Activated CD8-positive, alpha-beta T cell treated with anti-CD3 and anti-CD28 coated beads for 36 hours (primary cell): Measurements from ENCODE around the gene FAM13B. TPM values are rescaled to one million over a fixed set of nuclear protein-coding genes. Genes with fewer than 3 reads are reported as not detected.

Experiments used
- ATAC-seq: fragments of 200-7000 bp; cut with Tn5 transposase; one replicate; pipeline ENCODE4 v1.10.0; 2021; ENCODE audit warnings: mild to moderate bottlenecking, moderate library complexity
- CTCF ChIA-PET: fragments of 350-600 bp; sonication (Branson Sonifier 250); formaldehyde crosslinking; loops from one replicate; lab custom pipeline; 2021; ENCODE audit warnings: antibody characterized with exemption; lab: Charles Lee
- POLR2A ChIA-PET: fragments of 350-600 bp; sonication (Branson Sonifier 250); formaldehyde crosslinking; loops from one replicate; lab custom pipeline; 2021; ENCODE audit warnings: antibody characterized with exemption; lab: Charles Lee
- DNase-seq: peaks from one replicate; pipeline ENCODE4 v3.0.0-alpha.2; 2020
- H3K27ac Mint-ChIP-seq: one replicate; pipeline ENCODE4 v1.8.0; 2021; ENCODE audit warnings: mild to moderate bottlenecking, mixed read lengths
- H3K27me3 Mint-ChIP-seq: one replicate; pipeline ENCODE4 v1.8.0; 2021; ENCODE audit warnings: mixed read lengths
- H3K36me3 Mint-ChIP-seq: one replicate; pipeline ENCODE4 v1.8.0; 2021; ENCODE audit warnings: low read depth, mixed read lengths
- H3K4me1 Mint-ChIP-seq: one replicate; pipeline ENCODE4 v1.8.0; 2021; ENCODE audit warnings: low read depth, mixed read lengths
- H3K4me3 Mint-ChIP-seq: one replicate; pipeline ENCODE4 v1.8.0; 2021; ENCODE audit warnings: mild to moderate bottlenecking, moderate library complexity, mixed read lengths
- H3K9me3 Mint-ChIP-seq: one replicate; pipeline ENCODE4 v1.8.0; 2021; ENCODE audit warnings: mixed read lengths
- CTCF ChIP-seq: fragments of 200-600 bp; IDR thresholded peaks from one replicate; pipeline ENCODE4 v1.8.0; 2022; ENCODE audit warnings: antibody characterized with exemption, mild to moderate bottlenecking
- intact Hi-C: fragments of 100-400 bp; cut with micrococcal nuclease; formaldehyde crosslinking; loops from one replicate; pipeline ENCODE4 v1.10.0; 2022
- total RNA-seq, 2 experiments: library from RNA; stranded (reverse); gene quantifications; one replicate each; pipeline ENCODE4 v1.2.3, GENCODE V29; 2021

FAM13B gene
- total RNA-seq, 2 experiments from 2014 or later, result 14.8 to 17.5 TPM

DNA sequence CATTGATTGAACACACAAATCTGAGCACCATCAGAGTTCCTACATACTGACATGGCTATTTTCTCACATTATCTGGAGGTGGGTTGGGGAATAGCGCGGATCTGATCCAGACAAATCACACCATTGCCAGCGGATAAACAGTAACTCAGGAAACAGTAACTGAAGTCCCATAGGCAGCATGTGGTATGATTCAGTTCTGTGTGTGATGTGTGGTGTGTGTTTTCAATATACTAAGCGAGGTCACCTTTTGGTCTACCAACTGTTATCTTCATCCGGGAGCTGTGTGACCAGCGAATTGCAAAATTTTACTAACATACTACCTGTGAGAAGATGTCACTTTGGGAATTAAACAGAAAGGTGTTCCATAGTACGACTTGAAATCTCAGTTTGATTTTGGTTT, 93.5 kb downstream of the FAM13B start:
- H3K9me3 Mint-ChIP-seq, result no peaks in the 10 kb centered on the region
- peaks cover 19% of the 10 kb centered on the region for H3K4me1 Mint-ChIP-seq
- intact Hi-C loops, result no loop called here
- H3K27ac Mint-ChIP-seq, result peak overlapping the region; percentile 86
- H3K27me3 Mint-ChIP-seq, result no peaks in the 10 kb centered on the region
- no peak for ATAC-seq
- H3K4me3 Mint-ChIP-seq, result no peak overlapping the region
- TF ChIP-seq CTCF, result no peak
- peaks cover 36% of the 10 kb centered on the region for H3K36me3 Mint-ChIP-seq
- ChIA-PET CTCF (no interaction called here), POLR2A (no interaction called here)
- DNase-seq, result no peak

- Mint-ChIP-seq H3K9me3 (no peaks in the 10 kb centered on the region), H3K27me3 (no peaks in the 10 kb centered on the region), H3K4me1 (peaks cover 19% of the 10 kb centered on the region), H3K27ac (peak overlapping the region; percentile 86), H3K36me3 (peaks cover 30% of the 10 kb centered on the region), H3K4me3 (no peak overlapping the region)
- no peak for TF ChIP-seq CTCF
- POLR2A ChIA-PET, result interaction anchor here (0.6 kb wide), 1 partner anchor 321 kb away, joined by 3 read pairs; no protein-coding TSS in a partner anchor
- DNase-seq (no peak), ATAC-seq (peak; percentile 80)
- CTCF ChIA-PET, result no interaction called here
- intact Hi-C loops, result no loop called here
Measured at GRCh38 chr5:137938751-137939143, 94.1 kb downstream of the FAM13B start.

DNA sequence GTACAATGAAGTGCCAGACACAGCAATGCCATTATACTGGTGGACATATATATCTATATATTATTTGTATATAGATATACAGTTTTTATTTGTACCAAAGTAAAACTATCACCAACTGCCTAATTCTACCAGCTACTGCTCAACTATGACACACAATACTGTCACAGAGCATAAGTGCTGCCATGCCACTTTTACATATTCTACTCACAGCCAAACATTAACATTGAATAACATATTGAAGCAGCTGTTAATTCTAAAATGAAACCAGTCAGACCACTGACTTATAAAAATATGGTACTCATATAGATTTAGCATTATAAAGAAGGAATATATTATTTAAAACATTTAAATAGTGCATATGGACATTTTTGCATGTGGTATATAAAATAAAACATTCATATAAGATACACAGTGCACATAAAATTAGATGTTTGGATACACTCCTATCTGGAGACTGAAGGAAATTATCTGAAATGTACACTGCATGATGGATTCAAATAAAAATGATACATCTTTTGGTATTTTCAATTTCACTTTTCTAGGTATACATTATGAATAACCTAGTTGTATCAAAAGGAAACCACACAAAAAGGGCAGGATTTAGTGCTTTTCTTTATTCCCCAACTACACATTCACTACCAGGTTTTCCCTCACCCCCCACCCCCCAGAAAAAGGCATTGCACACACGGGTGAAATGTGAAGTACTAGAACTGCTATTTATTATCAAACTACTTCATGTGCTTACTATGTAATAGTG, 94.7 kb downstream of the FAM13B start:
- no peak for TF ChIP-seq CTCF
- intact Hi-C loops, result no loop called here
- peak overlapping the region; percentile 86 for H3K27ac Mint-ChIP-seq
- ATAC-seq (peak; percentile 52), DNase-seq (peak; percentile 10)
- ChIA-PET POLR2A (interaction anchor here (0.6 to 0.9 kb wide), 3 partner anchors 13 to 321 kb away, joined by 3 read pairs; no protein-coding TSS in a partner anchor), CTCF (no interaction called here)
- no peaks in the 10 kb centered on the region for H3K9me3 Mint-ChIP-seq
- H3K27me3 Mint-ChIP-seq, result no peaks in the 10 kb centered on the region
- H3K4me1 Mint-ChIP-seq, result peaks cover 19% of the 10 kb centered on the region
- peaks cover 30% of the 10 kb centered on the region for H3K36me3 Mint-ChIP-seq
- no peak overlapping the region for H3K4me3 Mint-ChIP-seq

DNA sequence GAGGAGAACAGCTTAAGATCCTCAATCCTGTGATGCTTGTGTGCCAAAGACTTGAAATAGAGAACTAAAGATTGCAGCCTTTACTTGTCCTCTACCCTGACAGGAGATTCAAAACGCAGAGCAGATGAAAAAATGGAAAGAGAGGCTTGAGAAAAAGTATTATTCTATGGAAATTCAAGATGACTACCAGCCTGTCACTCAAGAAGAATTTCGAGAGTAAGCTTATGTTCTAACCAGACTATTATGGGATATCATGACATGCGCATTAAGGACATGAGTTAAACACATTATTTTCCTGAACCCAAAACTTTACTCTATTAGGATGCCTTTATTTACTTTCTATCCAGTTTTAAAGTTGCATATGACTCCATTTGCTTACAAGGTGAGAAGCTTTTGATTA, 97.2 kb downstream of the FAM13B start:
- H3K4me3 Mint-ChIP-seq, result no peak overlapping the region
- peak overlapping the region; percentile 65 for H3K27ac Mint-ChIP-seq
- DNase-seq, result no peak
- H3K4me1 Mint-ChIP-seq, result peaks cover 19% of the 10 kb centered on the region
- no peak for TF ChIP-seq CTCF
- no peaks in the 10 kb centered on the region for H3K9me3 Mint-ChIP-seq
- ATAC-seq, result no peak
- peaks cover 16% of the 10 kb centered on the region for H3K36me3 Mint-ChIP-seq
- intact Hi-C loops, result no loop called here
- ChIA-PET CTCF (interaction anchor here (0.9 to 1.7 kb wide), 7 partner anchors 25 to 275 kb away, joined by 3 to 7 read pairs (median 3); no protein-coding TSS in a partner anchor), POLR2A (interaction anchor here (1.0 kb wide), 2 partner anchors 9 to 88 kb away, joined by 3 read pairs; no protein-coding TSS in a partner anchor)
- H3K27me3 Mint-ChIP-seq, result no peaks in the 10 kb centered on the region

DNA sequence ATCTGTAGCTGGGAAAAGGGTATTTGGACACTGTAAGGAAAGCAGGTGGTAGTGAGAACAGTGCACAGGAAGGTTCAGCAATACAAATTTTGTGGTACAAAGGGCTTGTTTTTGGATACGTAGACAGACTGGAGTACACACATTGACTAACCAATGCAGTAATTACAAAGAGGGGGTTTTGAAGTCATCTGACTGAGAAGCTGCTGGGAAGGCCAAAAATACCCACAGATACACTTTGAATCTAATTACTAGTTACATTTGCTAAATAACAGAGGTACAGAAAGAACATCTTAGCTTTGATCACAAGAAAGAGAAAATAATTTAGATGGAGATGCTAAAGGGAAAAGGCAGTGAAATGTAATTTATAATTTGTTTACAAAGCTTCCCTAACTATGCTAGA, 97.7 kb downstream of the FAM13B start:
- ATAC-seq, result no peak
- TF ChIP-seq CTCF, result no peak
- intact Hi-C loops, result no loop called here
- ChIA-PET POLR2A (interaction anchor here (1.0 kb wide), 1 partner anchor 88 kb away, joined by 3 read pairs; no protein-coding TSS in a partner anchor), CTCF (interaction anchor here (0.9 to 1.7 kb wide), 4 partner anchors 25 to 183 kb away, joined by 3 to 5 read pairs (median 3); no protein-coding TSS in a partner anchor)
- no peak for DNase-seq
- Mint-ChIP-seq H3K4me3 (no peak overlapping the region), H3K36me3 (peaks cover 16% of the 10 kb centered on the region), H3K27me3 (no peaks in the 10 kb centered on the region), H3K27ac (peak overlapping the region; percentile 65), H3K4me1 (peaks cover 19% of the 10 kb centered on the region), H3K9me3 (no peaks in the 10 kb centered on the region)
